ENCODE results near the gene KRTAP5-10.

GRCh38 chr11:71543866-71544265 lies 21.5 kb upstream of the KRTAP5-10 start:
- TF ChIP-seq KLF13 (tag; IDR thresholded peaks at IDR 0.05; ENCODE audit: borderline replicate concordance, low read depth) (no peak), ZNF134 (CRISPR knock-in tag; conservative IDR thresholded peaks at IDR 0.05) (no peak), ZNF3 (CRISPR knock-in tag; IDR thresholded peaks at IDR 0.05) (no peak), IFI16 (CRISPR knock-in tag; IDR thresholded peaks at IDR 0.05) (no peak), ZNF766 (CRISPR knock-in tag; conservative IDR thresholded peaks at IDR 0.05) (no peak), SMAD3 (CRISPR knock-in tag; conservative IDR thresholded peaks at IDR 0.05) (no peak), FOXP1 (CRISPR knock-in tag; IDR thresholded peaks at IDR 0.05) (no peak), ZNF444 (CRISPR knock-in tag; IDR thresholded peaks at IDR 0.05) (no peak), NEUROD1 (IDR thresholded peaks at IDR 0.05; ENCODE audit: borderline replicate concordance, low read depth, low read length, partially characterized antibody) (no peak), RCOR1 (IDR thresholded peaks at IDR 0.05; ENCODE audit: borderline replicate concordance in 1 of 2, low read depth in 2 of 2, low read length in 2 of 2) (no peak)
- TF ChIP-seq, protein P1, sequence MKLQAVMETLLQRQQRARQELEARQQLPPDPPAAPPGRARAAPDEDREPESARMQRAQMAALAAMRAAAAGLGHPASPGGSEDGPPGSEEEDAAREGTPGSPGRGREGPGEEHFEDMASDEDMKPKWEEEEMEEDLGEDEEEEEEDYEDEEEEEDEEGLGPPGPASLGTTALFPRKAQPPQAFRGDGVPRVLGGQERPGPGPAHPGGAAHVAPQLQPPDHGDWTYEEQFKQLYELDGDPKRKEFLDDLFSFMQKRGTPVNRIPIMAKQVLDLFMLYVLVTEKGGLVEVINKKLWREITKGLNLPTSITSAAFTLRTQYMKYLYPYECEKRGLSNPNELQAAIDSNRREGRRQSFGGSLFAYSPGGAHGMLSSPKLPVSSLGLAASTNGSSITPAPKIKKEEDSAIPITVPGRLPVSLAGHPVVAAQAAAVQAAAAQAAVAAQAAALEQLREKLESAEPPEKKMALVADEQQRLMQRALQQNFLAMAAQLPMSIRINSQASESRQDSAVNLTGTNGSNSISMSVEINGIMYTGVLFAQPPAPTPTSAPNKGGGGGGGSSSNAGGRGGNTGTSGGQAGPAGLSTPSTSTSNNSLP (IDR thresholded peaks at IDR 0.05; ENCODE audit: borderline replicate concordance, low read depth, low read length) = no peak
- TF ChIP-seq, protein P2, sequence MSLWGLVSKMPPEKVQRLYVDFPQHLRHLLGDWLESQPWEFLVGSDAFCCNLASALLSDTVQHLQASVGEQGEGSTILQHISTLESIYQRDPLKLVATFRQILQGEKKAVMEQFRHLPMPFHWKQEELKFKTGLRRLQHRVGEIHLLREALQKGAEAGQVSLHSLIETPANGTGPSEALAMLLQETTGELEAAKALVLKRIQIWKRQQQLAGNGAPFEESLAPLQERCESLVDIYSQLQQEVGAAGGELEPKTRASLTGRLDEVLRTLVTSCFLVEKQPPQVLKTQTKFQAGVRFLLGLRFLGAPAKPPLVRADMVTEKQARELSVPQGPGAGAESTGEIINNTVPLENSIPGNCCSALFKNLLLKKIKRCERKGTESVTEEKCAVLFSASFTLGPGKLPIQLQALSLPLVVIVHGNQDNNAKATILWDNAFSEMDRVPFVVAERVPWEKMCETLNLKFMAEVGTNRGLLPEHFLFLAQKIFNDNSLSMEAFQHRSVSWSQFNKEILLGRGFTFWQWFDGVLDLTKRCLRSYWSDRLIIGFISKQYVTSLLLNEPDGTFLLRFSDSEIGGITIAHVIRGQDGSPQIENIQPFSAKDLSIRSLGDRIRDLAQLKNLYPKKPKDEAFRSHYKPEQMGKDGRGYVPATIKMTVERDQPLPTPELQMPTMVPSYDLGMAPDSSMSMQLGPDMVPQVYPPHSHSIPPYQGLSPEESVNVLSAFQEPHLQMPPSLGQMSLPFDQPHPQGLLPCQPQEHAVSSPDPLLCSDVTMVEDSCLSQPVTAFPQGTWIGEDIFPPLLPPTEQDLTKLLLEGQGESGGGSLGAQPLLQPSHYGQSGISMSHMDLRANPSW (CRISPR knock-in tag; IDR thresholded peaks at IDR 0.05) = no peak
